ENCODE results near the gene DSCAML1.

DNA sequence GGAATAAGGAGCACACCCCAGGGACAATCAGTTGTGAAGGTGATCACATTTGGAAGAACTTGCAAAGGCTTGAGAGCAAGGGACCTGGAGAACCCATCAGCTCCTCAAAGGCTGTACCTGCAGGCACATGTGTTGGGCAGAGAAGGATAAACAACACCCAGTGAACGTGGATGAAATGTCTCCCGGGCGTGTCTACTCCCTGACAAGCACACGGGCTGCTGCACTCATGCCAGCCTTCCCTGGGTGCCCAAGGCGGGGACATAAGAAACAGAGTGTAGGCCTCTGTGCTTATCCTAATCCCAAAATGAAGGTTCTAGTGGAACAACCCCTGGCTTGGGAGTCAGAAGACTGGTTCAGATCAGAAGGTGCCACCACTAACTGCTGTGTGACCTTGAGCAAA is 46.7 kb downstream of the DSCAML1 start:
- TF ChIP-seq POLR2AphosphoS5 (IDR thresholded peaks at IDR 0.05; ENCODE audit: low read depth, low read length) (no peak), REST (IDR thresholded peaks at IDR 0.05; ENCODE audit: insufficient read depth in 1 of 2, low read depth in 2 of 2, low read length in 2 of 2) (no peak)
